OCI-LY7 (cell line): ENCODE data around the gene CLEC16A.

Experiments used
- CTCF ChIP-seq: fragments of 200-600 bp; sonication (generic); conservative IDR thresholded peaks from 2 replicates; pipeline ENCODE4 v1.5.1; 2014; ENCODE audit warnings: mild to moderate bottlenecking, antibody characterized with exemption, low read length, moderate library complexity, mixed read lengths
- EZH2phosphoT487 ChIP-seq: fragments of 200-600 bp; sonication (generic); IDR thresholded peaks from 2 replicates; pipeline ENCODE4 v1.6.1; 2018; ENCODE audit warnings: low read depth, borderline replicate concordance, mild to moderate bottlenecking, mixed run types, antibody characterized with exemption, low read length, moderate library complexity, mixed read lengths

DNA sequence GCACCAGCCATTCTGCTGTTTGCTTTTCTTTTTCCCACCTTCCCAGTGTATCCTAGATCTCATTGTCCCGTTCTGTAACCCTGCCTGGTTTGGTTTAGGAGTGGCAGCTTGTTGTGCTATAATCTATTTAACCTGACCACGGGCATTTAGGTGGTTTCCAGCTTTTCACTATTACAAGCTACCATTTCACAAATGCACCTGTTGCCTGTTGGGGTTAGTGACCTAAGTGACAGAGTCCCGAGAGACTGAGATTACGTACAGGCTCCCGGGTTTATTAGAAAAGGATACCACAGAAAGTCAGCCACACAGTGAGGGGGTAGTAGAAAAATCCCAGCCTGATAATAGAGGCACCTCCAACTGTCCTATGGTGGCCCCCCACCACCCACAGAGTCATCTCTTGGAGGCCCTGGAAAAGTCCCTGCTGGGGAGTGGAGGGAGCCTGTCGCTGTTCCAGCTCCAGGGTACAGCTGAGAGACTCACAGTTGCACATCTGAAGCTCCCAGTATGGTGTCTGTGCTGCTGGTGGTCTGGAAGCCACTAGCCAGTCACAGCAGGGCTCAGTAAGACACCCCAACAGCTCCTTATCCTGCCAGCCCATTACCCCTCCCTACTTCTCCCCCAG is 21.2 kb downstream of the CLEC16A start:
- TF ChIP-seq CTCF (no peak), EZH2phosphoT487 (no peak)
